ENCODE results near the gene LIPC. TPM values are rescaled to one million over a fixed set of nuclear protein-coding genes. Genes with fewer than 3 reads are reported as not detected.

The LIPC gene
- total RNA-seq, 2 donors from 2014 or later = 2.9 to 13.8 TPM

DNA sequence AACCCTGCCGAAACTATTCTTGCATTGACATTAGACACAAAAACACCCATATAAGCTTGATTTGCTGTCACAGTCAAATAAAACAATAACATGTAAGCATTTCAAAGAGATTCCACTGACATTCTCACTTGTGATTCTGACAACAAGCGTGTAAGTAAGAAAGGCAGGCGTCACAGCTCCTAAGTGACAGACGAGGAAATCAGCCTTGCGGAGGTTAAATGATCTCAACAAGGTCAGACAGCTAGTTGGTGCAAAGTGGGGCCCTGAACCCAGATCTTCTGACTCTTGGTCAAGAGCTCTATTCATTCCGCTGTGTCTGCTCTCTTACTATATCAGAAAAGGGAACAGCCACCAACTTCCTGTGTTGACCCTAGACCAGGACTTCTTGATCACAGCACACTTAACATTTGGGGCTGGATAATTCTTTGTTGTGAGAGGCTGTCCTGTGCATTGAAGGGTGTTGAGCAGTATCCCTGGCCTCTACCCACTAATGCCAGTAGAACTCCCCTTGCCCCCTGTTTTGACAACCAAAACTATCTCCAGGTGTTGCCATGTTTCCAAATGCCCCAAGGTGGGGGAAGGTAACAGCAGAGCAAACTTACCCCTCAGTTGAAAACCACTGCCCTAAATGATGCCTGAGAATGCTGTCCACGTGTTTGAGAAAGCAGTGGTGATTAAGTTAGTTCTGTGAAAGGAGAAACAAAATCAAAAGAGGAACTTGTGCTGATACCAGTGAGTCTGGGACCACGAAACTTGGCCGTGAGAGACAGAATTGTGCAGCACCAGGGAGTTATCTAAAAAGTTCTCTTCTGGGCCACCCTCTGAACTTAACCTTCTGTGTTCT, 86.1 kb downstream of the LIPC start:
- no peak overlapping the region for H3K4me3 ChIP-seq
- TF ChIP-seq, protein P1, sequence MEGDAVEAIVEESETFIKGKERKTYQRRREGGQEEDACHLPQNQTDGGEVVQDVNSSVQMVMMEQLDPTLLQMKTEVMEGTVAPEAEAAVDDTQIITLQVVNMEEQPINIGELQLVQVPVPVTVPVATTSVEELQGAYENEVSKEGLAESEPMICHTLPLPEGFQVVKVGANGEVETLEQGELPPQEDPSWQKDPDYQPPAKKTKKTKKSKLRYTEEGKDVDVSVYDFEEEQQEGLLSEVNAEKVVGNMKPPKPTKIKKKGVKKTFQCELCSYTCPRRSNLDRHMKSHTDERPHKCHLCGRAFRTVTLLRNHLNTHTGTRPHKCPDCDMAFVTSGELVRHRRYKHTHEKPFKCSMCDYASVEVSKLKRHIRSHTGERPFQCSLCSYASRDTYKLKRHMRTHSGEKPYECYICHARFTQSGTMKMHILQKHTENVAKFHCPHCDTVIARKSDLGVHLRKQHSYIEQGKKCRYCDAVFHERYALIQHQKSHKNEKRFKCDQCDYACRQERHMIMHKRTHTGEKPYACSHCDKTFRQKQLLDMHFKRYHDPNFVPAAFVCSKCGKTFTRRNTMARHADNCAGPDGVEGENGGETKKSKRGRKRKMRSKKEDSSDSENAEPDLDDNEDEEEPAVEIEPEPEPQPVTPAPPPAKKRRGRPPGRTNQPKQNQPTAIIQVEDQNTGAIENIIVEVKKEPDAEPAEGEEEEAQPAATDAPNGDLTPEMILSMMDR (IDR thresholded peaks at IDR 0.05) = no peak
- no peaks in the 10 kb centered on the region for H3K36me3 ChIP-seq
- no peaks in the 10 kb centered on the region for H3K27me3 ChIP-seq
- DNase-seq = no peak
- H3K27ac ChIP-seq = no peak overlapping the region
- H3K9ac ChIP-seq (ENCODE audit: low read depth in 2 of 2, low read length in 2 of 2) = no peak overlapping the region
- no peaks in the 10 kb centered on the region for H3K4me1 ChIP-seq
- intact Hi-C loops (cut with DNase I) = no loop called here
- H3K9me3 ChIP-seq = no peaks in the 10 kb centered on the region

- H3K4me3 ChIP-seq = no peak overlapping the region
- no peaks in the 10 kb centered on the region for H3K36me3 ChIP-seq
- H3K27ac ChIP-seq = no peak overlapping the region
- no peak for DNase-seq
- H3K4me1 ChIP-seq = no peaks in the 10 kb centered on the region
- no peaks in the 10 kb centered on the region for H3K27me3 ChIP-seq
- intact Hi-C loops (cut with DNase I) = no loop called here
- H3K9me3 ChIP-seq = no peaks in the 10 kb centered on the region
- TF ChIP-seq, protein P1 (IDR thresholded peaks at IDR 0.05) = no peak
- H3K9ac ChIP-seq (ENCODE audit: low read depth in 2 of 2, low read length in 2 of 2) = no peak overlapping the region
Observed at GRCh38 chr15:58518626-58519025, 86.8 kb downstream of the LIPC start.

DNA sequence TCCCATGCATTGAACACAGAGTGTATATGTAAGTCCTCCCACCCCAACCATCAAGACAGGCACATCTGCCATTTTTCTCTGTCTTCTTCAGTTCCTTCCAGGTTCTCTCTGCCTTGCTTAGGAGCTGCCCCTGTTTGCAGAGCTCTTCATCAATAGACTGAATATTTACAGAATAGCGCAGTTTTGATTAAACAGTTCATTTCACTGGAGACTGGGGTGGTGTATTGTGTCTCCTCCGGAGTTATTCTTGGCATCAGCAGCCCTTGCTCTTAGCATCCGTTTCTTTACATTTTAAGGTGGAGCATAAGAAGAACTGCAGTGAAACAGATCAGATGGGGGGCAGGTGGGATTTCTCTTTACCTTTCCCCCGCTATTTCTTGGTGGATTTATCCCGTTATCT, 87.7 kb downstream of the LIPC start:
- Histone ChIP-seq H3K4me1 (no peaks in the 10 kb centered on the region), H3K36me3 (no peaks in the 10 kb centered on the region), H3K27me3 (no peaks in the 10 kb centered on the region), H3K9me3 (no peaks in the 10 kb centered on the region), H3K4me3 (no peak overlapping the region), H3K27ac (no peak overlapping the region), H3K9ac (ENCODE audit: low read depth in 2 of 2, low read length in 2 of 2) (no peak overlapping the region)
- intact Hi-C loops (cut with DNase I) = no loop called here
- no peak for DNase-seq
- TF ChIP-seq, protein P1 (IDR thresholded peaks at IDR 0.05) = no peak

DNA sequence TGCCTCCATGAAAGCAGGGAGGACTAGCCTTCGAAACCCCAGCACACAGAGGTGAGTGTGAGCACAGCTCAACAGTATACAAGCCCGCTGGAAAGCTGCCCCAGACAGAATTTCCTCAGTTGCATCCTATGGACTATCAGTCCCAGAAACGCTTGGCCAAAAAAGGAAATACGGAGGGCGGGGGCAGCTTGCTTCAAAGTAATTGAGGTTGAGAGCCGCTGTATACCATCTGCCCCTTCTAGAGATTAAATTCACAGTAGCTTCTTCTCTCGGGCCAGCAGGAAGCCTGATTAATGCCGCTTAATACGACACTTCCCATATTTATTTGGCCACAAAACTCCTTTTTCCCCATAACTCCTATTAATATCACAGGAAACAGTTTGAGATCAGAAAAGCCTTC, 88.7 kb downstream of the LIPC start:
- no peak overlapping the region for H3K9ac ChIP-seq (ENCODE audit: low read depth in 2 of 2, low read length in 2 of 2)
- no peaks in the 10 kb centered on the region for H3K27me3 ChIP-seq
- no peak overlapping the region for H3K27ac ChIP-seq
- no peaks in the 10 kb centered on the region for H3K4me1 ChIP-seq
- H3K9me3 ChIP-seq = no peaks in the 10 kb centered on the region
- H3K4me3 ChIP-seq = no peak overlapping the region
- no peaks in the 10 kb centered on the region for H3K36me3 ChIP-seq
- intact Hi-C loops (cut with DNase I) = no loop called here
- DNase-seq = no peak
- TF ChIP-seq, protein P1 (IDR thresholded peaks at IDR 0.05) = no peak

GRCh38 chr15:58520936-58521292, 89.1 kb downstream of the LIPC start:
- no peaks in the 10 kb centered on the region for H3K36me3 ChIP-seq
- H3K9ac ChIP-seq (ENCODE audit: low read depth in 2 of 2, low read length in 2 of 2) = no peak overlapping the region
- no peak overlapping the region for H3K4me3 ChIP-seq
- no peaks in the 10 kb centered on the region for H3K9me3 ChIP-seq
- no peak for DNase-seq
- H3K4me1 ChIP-seq = no peaks in the 10 kb centered on the region
- no peak overlapping the region for H3K27ac ChIP-seq
- TF ChIP-seq, protein P1 (IDR thresholded peaks at IDR 0.05) = no peak
- H3K27me3 ChIP-seq = no peaks in the 10 kb centered on the region
- intact Hi-C loops (cut with DNase I) = no loop called here
